Mesenchymal stem cell (in vitro differentiated cells and primary cell): ENCODE data around the gene OLFM4.

Source experiments
- DNase-seq: peaks from one replicate; pipeline ENCODE4 v3.0.0-alpha.2; 2013
- H2AFZ ChIP-seq: one replicate; pipeline ENCODE4 v1.6.1; 2013; ENCODE audit warnings: low read depth, mild to moderate bottlenecking, control low read depth, inconsistent platforms, low read length, moderate library complexity
- H2AK5ac ChIP-seq: 2 replicates; pipeline ENCODE4 v1.6.1; 2013; ENCODE audit warnings: low read length, moderate library complexity, mild to moderate bottlenecking, inconsistent platforms; ENCODE audit not compliant: severe bottlenecking
- H2BK120ac ChIP-seq: one replicate; pipeline ENCODE4 v1.6.1; 2013; ENCODE audit warnings: low read depth, mild to moderate bottlenecking, inconsistent platforms, low read length, moderate library complexity
- H2BK12ac ChIP-seq, 2 experiments: one replicate each; pipeline ENCODE4 v1.6.1; 2013; ENCODE audit warnings: inconsistent platforms in 2 of 2, low read length in 2 of 2, mild to moderate bottlenecking in 2 of 2, moderate library complexity in 2 of 2, control low read depth in 1 of 2
- H2BK15ac ChIP-seq: one replicate; pipeline ENCODE4 v1.6.1; 2013; ENCODE audit warnings: mild to moderate bottlenecking, low read depth, inconsistent platforms; ENCODE audit not compliant: poor library complexity, severe bottlenecking
- H2BK5ac ChIP-seq: 2 replicates; pipeline ENCODE4 v1.6.1; 2013; ENCODE audit warnings: low read depth, mild to moderate bottlenecking, low read length, control low read depth, inconsistent platforms; ENCODE audit not compliant: poor library complexity, severe bottlenecking
- H3K14ac ChIP-seq, 2 experiments: one replicate each; pipeline ENCODE4 v1.6.1; 2013; ENCODE audit warnings: inconsistent platforms in 2 of 2, low read length in 2 of 2, control low read depth in 1 of 2, mild to moderate bottlenecking in 1 of 2, moderate library complexity in 1 of 2
- H3K18ac ChIP-seq, 2 experiments: one replicate each; pipeline ENCODE4 v1.6.1; 2013; ENCODE audit warnings: inconsistent platforms in 2 of 2, low read length in 2 of 2, control low read depth in 1 of 2, low read depth in 1 of 2, mild to moderate bottlenecking in 1 of 2
- H3K23ac ChIP-seq, 2 experiments: one replicate each; pipeline ENCODE4 v1.6.1; 2013; ENCODE audit warnings: inconsistent platforms in 2 of 2, low read length in 2 of 2, mild to moderate bottlenecking in 2 of 2, moderate library complexity in 2 of 2, control low read depth in 1 of 2
- H3K27ac ChIP-seq: 2 replicates; pipeline ENCODE4 v1.5.1; 2013; ENCODE audit warnings: mild to moderate bottlenecking, moderate library complexity, low read length, control low read depth, inconsistent platforms; ENCODE audit not compliant: poor library complexity, severe bottlenecking
- H3K27me3 ChIP-seq, 2 experiments: 2 replicates each; pipeline versions ENCODE4 v1.6.1 to v1.7.0; 2013; ENCODE audit warnings: low read length in 2 of 2, mild to moderate bottlenecking in 2 of 2, moderate library complexity in 2 of 2, control low read depth in 1 of 2, inconsistent platforms in 1 of 2; ENCODE audit not compliant: control insufficient read depth in 1 of 2, insufficient read depth in 1 of 2
- H3K36me3 ChIP-seq, 2 experiments: 2 replicates each; pipeline versions ENCODE4 v1.6.1 to v1.7.0; 2013; ENCODE audit warnings: low read length in 2 of 2, control low read depth in 1 of 2, inconsistent platforms in 1 of 2, low read depth in 1 of 2, mild to moderate bottlenecking in 1 of 2; ENCODE audit not compliant: insufficient read depth in 2 of 2, control insufficient read depth in 1 of 2
- H3K4ac ChIP-seq, 2 experiments: one replicate each; pipeline ENCODE4 v1.6.1; 2013; ENCODE audit warnings: inconsistent platforms in 2 of 2, low read length in 2 of 2, mild to moderate bottlenecking in 2 of 2, moderate library complexity in 2 of 2, control low read depth in 1 of 2, low read depth in 1 of 2
- H3K4me1 ChIP-seq: 2 replicates; pipeline ENCODE4 v1.6.1; 2013; ENCODE audit warnings: low read depth, low read length, control low read depth; ENCODE audit not compliant: control insufficient read depth, insufficient read depth
- H3K4me2 ChIP-seq: 2 replicates; pipeline ENCODE4 v1.6.1; 2013; ENCODE audit warnings: low read length, mild to moderate bottlenecking, inconsistent platforms; ENCODE audit not compliant: poor library complexity, severe bottlenecking
- H3K4me3 ChIP-seq, 2 experiments: 2 replicates each; pipeline versions ENCODE4 v1.5.1 to v1.7.0; 2013; ENCODE audit warnings: low read length in 2 of 2, mild to moderate bottlenecking in 2 of 2, control low read depth in 1 of 2, low read depth in 1 of 2; ENCODE audit not compliant: insufficient read depth in 1 of 2
- H3K79me1 ChIP-seq: replicated peaks from 2 replicates; pipeline ENCODE4 v1.6.1; 2013; ENCODE audit warnings: mild to moderate bottlenecking, control low read depth, low read length, inconsistent platforms; ENCODE audit not compliant: poor library complexity, severe bottlenecking
- H3K9ac ChIP-seq: 2 replicates; pipeline ENCODE4 v1.7.0; 2013; ENCODE audit warnings: mild to moderate bottlenecking, low read length, moderate library complexity
- H3K9me3 ChIP-seq: 2 replicates; pipeline ENCODE4 v1.7.0; 2013; ENCODE audit warnings: mild to moderate bottlenecking, low read length; ENCODE audit not compliant: control insufficient read depth
- H4K8ac ChIP-seq: one replicate; pipeline ENCODE4 v1.6.1; 2013; ENCODE audit warnings: inconsistent platforms, mild to moderate bottlenecking, low read length, moderate library complexity
- H4K91ac ChIP-seq: one replicate; pipeline ENCODE4 v1.6.1; 2013; ENCODE audit warnings: mild to moderate bottlenecking, low read length, inconsistent platforms
- WGBS: methylation state at CpG from one replicate; pipeline ENCODE4 v1.1.7; 2013; ENCODE audit warnings: mixed read lengths; 5-methylcytosine and 5-hydroxymethylcytosine counted together

Gene OLFM4

DNA sequence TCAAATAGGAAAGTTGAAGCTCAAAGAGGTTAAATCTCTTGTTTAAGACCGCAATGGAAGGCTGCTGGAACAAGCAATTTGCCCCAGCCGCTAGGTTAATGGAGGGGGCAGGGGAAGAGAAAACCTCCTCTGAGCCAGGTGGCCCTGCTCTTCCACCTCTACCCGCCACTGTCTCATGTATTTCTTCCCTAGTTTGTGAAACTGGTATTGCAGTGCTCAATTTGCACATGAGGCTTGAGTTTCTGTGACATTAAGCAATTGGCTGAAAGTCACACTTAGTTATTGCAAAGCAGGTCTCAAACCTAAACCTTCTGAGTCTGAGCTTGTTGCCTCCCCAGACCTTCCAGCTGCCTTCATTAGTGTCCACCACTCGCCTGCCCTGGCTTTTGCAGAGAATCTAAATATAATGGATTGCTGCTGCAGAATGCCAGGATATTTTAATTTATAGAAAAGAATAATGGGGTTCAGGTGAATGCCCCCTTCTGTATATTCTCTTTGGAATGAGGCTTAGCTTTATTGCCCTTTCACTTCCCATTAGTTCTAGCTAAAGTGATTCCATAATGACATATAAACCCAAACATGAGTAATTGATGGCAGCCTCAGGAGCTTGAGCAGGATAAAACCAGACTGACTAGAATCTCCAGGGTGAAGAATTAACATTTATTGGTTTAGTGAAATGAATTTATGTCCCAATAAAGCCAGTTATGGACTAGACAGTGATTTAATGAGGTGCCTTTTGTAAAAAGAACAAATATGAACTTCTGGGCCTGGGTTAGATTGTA lies 27.0 kb upstream of the OLFM4 start:
- Histone ChIP-seq H2AK5ac (no peak overlapping the region), H2BK15ac (no peak overlapping the region), H3K9me3 (no peaks in the 10 kb centered on the region), H3K23ac (no peak overlapping the region), H3K9ac (no peak overlapping the region), H3K4me1 (no peaks in the 10 kb centered on the region), H2AFZ (no peak overlapping the region), H4K8ac (no peak overlapping the region), H2BK12ac (no peak overlapping the region), H3K36me3 (no peaks in the 10 kb centered on the region), H3K27ac (no peak overlapping the region), H3K18ac (no peak overlapping the region), H3K14ac (no peak overlapping the region), H3K4me3 (no peak overlapping the region), H4K91ac (no peak overlapping the region), H3K4ac (no peak overlapping the region), H3K79me1 (no peaks in the 10 kb centered on the region), H2BK5ac (no peak overlapping the region), H2BK120ac (no peak overlapping the region), H3K27me3 (no peaks in the 10 kb centered on the region), H3K4me2 (no peak overlapping the region)
- DNase-seq = no peak
- 100% methylated on average over 1 of the region's 4 CpGs for WGBS

DNA sequence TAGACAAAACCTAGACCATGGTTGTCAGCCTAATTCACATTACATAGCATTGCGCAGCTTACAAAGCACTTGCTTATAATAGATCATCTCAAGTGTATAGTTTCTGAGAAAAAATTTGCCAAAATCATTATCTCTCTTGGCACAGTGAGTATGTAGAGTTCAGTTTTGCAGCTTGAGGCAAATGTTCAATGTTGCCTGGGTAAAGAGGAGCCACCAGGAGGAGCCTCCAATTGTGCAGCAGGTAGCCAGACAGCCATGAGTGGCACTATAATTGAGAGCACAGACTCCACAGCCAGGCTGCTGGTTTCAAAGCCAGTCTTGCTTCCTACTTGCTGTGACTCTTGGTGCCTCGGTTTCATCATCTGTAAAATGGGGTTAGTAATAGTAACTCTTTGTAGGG lies 24.0 kb upstream of the OLFM4 start:
- no peak overlapping the region for H3K4ac ChIP-seq
- H3K4me3 ChIP-seq = no peak overlapping the region
- H3K4me1 ChIP-seq = no peaks in the 10 kb centered on the region
- no peak overlapping the region for H2BK15ac ChIP-seq
- H3K79me1 ChIP-seq = no peaks in the 10 kb centered on the region
- H3K27ac ChIP-seq = no peak overlapping the region
- no peaks in the 10 kb centered on the region for H3K36me3 ChIP-seq
- H2AK5ac ChIP-seq = no peak overlapping the region
- H4K91ac ChIP-seq = no peak overlapping the region
- no peak overlapping the region for H2AFZ ChIP-seq
- H2BK120ac ChIP-seq = no peak overlapping the region
- no peak overlapping the region for H3K23ac ChIP-seq
- no peak overlapping the region for H4K8ac ChIP-seq
- H3K9me3 ChIP-seq = no peaks in the 10 kb centered on the region
- no peaks in the 10 kb centered on the region for H3K27me3 ChIP-seq
- no peak overlapping the region for H3K9ac ChIP-seq
- H2BK12ac ChIP-seq = no peak overlapping the region
- WGBS = 83% methylated on average over 2 of the region's 2 CpGs
- H2BK5ac ChIP-seq = no peak overlapping the region
- no peak overlapping the region for H3K4me2 ChIP-seq
- no peak overlapping the region for H3K18ac ChIP-seq
- H3K14ac ChIP-seq = no peak overlapping the region
- DNase-seq = no peak

DNA sequence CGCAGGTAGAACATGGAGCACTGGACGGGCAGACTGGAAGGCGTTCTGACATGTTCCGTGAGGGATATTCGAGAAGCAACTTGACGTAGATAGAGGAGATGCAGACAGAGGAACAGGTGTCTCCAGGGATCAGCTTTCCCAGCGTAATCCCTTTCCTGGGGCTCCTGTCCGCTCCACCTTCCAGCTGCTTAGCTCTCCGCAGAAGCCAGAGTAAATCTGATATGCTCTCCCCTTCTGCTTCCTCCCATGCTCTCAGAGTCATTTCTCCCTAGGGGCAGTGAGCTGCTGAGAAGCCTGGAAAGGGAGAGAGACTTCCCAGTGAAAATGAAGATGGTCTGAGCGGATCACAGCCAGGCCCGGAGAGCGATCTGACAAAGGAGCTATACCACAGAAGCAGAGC lies 23.0 kb upstream of the OLFM4 start:
- Histone ChIP-seq H3K4me2 (no peak overlapping the region), H2BK15ac (no peak overlapping the region), H3K79me1 (no peaks in the 10 kb centered on the region), H3K9ac (no peak overlapping the region), H4K91ac (no peak overlapping the region), H4K8ac (no peak overlapping the region), H3K14ac (no peak overlapping the region), H3K18ac (no peak overlapping the region), H3K4ac (no peak overlapping the region), H3K27ac (no peak overlapping the region), H3K23ac (no peak overlapping the region), H2BK120ac (no peak overlapping the region), H3K4me3 (no peak overlapping the region), H3K4me1 (no peaks in the 10 kb centered on the region), H2AFZ (no peak overlapping the region), H3K9me3 (no peaks in the 10 kb centered on the region), H3K27me3 (no peaks in the 10 kb centered on the region), H2BK12ac (no peak overlapping the region), H3K36me3 (no peaks in the 10 kb centered on the region), H2AK5ac (no peak overlapping the region), H2BK5ac (no peak overlapping the region)
- 89% methylated on average over 10 of the region's 12 CpGs for WGBS
- no peak for DNase-seq

DNA sequence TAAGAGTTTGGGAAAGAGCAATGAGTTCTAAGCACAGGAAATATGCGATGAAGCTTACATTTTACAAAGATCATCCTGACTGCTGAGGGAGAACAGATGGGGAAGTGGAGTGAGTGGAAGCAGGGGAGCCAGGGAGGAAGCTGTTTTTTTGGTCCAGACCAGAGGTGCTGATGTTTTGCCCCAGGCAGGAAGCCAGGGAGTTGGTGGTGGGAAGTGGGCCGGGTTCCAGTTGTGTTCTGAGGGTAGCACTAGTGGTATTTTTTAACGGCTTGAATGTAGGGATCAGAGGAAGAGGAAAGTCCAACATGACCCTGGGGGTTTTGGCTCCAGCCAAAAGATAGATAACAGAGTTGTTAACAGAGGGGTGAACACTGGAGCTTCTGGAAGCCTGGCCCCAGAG lies 20.7 kb upstream of the OLFM4 start:
- Histone ChIP-seq H4K8ac (no peak overlapping the region), H3K4me1 (no peaks in the 10 kb centered on the region), H3K27ac (no peak overlapping the region), H3K14ac (no peak overlapping the region), H2BK120ac (no peak overlapping the region), H3K36me3 (no peaks in the 10 kb centered on the region), H2AFZ (no peak overlapping the region), H3K4me3 (no peak overlapping the region), H2BK5ac (no peak overlapping the region), H3K23ac (no peak overlapping the region), H2BK12ac (no peak overlapping the region), H2BK15ac (no peak overlapping the region), H2AK5ac (no peak overlapping the region), H3K4ac (no peak overlapping the region), H3K27me3 (no peaks in the 10 kb centered on the region), H3K18ac (no peak overlapping the region), H3K79me1 (no peaks in the 10 kb centered on the region), H3K9me3 (no peaks in the 10 kb centered on the region), H3K4me2 (no peak overlapping the region), H4K91ac (no peak overlapping the region), H3K9ac (no peak overlapping the region)
- 81% methylated on average over 3 of the region's 3 CpGs for WGBS
- no peak for DNase-seq
